Vagina (tissue), 2 donors: ENCODE data around the gene GAL3ST3.

Source experiments
- CTCF ChIP-seq, 3 experiments: fragments of 450-650 bp in 2 of 3; fragments of 200-600 bp in 1 of 3; sonication (generic) in 1 of 3; IDR thresholded peaks; one replicate each; pipeline ENCODE4 v1.5.1; 2017 to 2019; ENCODE audit warnings: antibody characterized with exemption in 3 of 3, mild to moderate bottlenecking in 2 of 3, moderate library complexity in 2 of 3
- POLR2A ChIP-seq, 2 donors: fragments of 450-650 bp; IDR thresholded peaks; one replicate each; pipeline ENCODE4 v1.6.1; 2017; ENCODE audit warnings: antibody characterized with exemption in 2 of 2, mild to moderate bottlenecking in 2 of 2, moderate library complexity in 2 of 2
- POLR2AphosphoS5 ChIP-seq, 2 donors: sonication (generic); formaldehyde crosslinking; IDR thresholded peaks; one replicate each; pipeline ENCODE4 v1.9.0; 2017; ENCODE audit warnings: antibody characterized with exemption in 2 of 2, mild to moderate bottlenecking in 2 of 2, low read depth in 1 of 2; ENCODE audit not compliant: insufficient read depth in 1 of 2

GRCh38 chr11:66068923-66069714 is 20.2 kb upstream of the GAL3ST3 start:
- peak in 1 of 3 experiments; percentile 9 for TF ChIP-seq CTCF (IDR thresholded peaks at IDR 0.05)
- no peak for TF ChIP-seq POLR2AphosphoS5 (IDR thresholded peaks at IDR 0.05; ENCODE audit: insufficient read depth in 1 of 2, low read depth in 1 of 2)
- no peak for TF ChIP-seq POLR2A (IDR thresholded peaks at IDR 0.05)
